Measurements from ENCODE around the gene BMPR1B.

BMPR1B gene

DNA sequence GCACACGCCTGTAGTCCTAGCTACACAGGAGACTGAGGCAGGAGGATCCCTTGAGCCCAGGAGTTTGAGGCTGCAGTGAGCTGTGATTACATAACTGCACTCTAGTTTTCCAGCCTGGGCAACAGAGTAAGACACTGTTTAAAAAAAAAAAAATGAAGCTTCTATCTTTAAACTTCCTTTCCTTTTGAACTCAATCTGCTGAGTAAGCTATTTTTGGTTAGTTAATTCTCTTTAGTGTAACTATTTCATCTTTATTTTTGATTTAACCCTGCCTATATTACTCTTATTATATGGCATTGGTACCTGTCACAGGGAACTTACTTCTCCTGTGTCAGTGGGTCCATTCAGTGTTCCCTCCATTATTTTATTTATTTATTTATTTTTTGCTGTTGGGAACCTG, 160.8 kb downstream of the BMPR1B start:
- no peak for DNase-seq (ENCODE audit: extremely low read depth, low read depth)
- no peak for TF ChIP-seq CTCF (IDR thresholded peaks at IDR 0.05; ENCODE audit: low read depth, low read length)

DNA sequence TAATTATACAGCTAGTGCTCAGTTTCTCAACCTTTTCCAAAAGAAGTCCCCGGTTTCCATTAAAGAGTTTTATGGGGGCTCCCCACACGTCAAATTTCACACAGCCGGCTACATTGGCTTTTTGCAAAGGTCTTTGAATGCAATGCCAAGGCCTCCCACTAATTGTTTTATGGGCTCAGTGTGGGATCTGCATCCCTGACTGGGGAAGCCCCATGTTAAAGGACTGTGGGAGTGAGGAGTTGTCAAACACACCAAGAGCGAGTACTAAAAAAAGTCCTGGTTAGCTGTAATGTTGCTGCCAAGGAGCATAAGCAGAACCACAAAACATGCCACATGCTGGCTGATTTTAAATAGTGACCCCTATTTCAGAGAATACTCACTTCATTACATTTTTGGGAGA, 162.6 kb downstream of the BMPR1B start:
- TF ChIP-seq CTCF (IDR thresholded peaks at IDR 0.05; ENCODE audit: low read depth, low read length): no peak
- DNase-seq (ENCODE audit: extremely low read depth, low read depth): no peak

- no peak for TF ChIP-seq CTCF (IDR thresholded peaks at IDR 0.05; ENCODE audit: low read depth, low read length)
- no peak for DNase-seq (ENCODE audit: extremely low read depth, low read depth)
Observed at GRCh38 chr4:94924566-94924965, 166.8 kb downstream of the BMPR1B start.

DNA sequence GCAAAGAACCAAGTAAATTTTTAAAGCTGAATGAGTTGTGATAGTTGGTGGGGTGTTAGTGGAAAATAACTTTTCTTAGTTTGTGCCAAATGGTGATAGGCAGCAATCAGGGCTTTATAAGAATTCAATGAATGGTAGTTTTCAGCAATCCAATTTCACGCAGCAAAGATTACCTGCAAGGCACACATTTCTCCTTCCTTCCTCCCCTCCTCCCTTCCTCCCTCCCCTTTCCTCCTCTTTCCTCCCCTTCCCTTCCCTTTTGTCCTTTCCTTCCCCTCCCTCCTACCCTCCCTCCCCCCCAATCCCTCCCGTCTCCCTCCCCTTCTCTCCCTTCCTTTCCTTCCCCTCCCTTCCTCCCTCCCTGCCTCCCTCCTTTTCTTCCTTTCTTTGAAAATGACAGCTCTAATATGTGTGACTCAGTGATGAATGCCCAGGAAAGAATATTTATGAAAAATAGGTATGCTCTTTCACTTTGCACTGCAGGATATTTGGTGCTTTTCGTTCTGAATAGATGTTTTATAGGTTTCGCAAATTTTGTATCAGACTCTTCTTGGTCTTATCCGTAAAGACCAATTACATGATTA, 168.1 kb downstream of the BMPR1B start:
- DNase-seq (ENCODE audit: extremely low read depth, low read depth): no peak
- TF ChIP-seq CTCF (IDR thresholded peaks at IDR 0.05; ENCODE audit: low read depth, low read length): no peak

GRCh38 chr4:94926936-94927335, 169.2 kb downstream of the BMPR1B start:
- TF ChIP-seq CTCF (IDR thresholded peaks at IDR 0.05; ENCODE audit: low read depth, low read length): no peak
- DNase-seq (ENCODE audit: extremely low read depth, low read depth): no peak

GRCh38 chr4:94927696-94928095, 169.9 kb downstream of the BMPR1B start:
- DNase-seq (ENCODE audit: extremely low read depth, low read depth): no peak
- no peak for TF ChIP-seq CTCF (IDR thresholded peaks at IDR 0.05; ENCODE audit: low read depth, low read length)

- DNase-seq (ENCODE audit: extremely low read depth, low read depth): no peak
- no peak for TF ChIP-seq CTCF (IDR thresholded peaks at IDR 0.05; ENCODE audit: low read depth, low read length)
Observed at GRCh38 chr4:94929696-94930095, 171.9 kb downstream of the BMPR1B start.
